OCI-LY1 (cell line): Measurements from ENCODE around the gene ACOD1.

Source experiments
- H2AFZ ChIP-seq: fragments of 200-600 bp; sonication (generic), shearing (Covaris generic); 2 replicates; pipeline ENCODE4 v1.6.0; 2014; ENCODE audit warnings: antibody characterized with exemption, mild to moderate bottlenecking, low read length
- H3F3A ChIP-seq: fragments of 200-600 bp; sonication (generic), shearing (Covaris generic); 2 replicates; pipeline ENCODE4 v1.6.0; 2014; ENCODE audit warnings: mild to moderate bottlenecking, antibody characterized with exemption, low read length, moderate library complexity; ENCODE audit not compliant: insufficient read depth
- H3K27ac ChIP-seq: fragments of 200-600 bp; sonication (generic); 2 replicates; pipeline ENCODE4 v1.5.1; 2014; ENCODE audit warnings: low read length, mixed run types, mild to moderate bottlenecking, low read depth; ENCODE audit not compliant: poor library complexity, severe bottlenecking
- H3K27me3 ChIP-seq: fragments of 200-600 bp; sonication (generic); 2 replicates; pipeline ENCODE4 v1.6.0; 2014; ENCODE audit warnings: antibody characterized with exemption, mild to moderate bottlenecking, low read length, moderate library complexity; ENCODE audit not compliant: insufficient read depth
- H3K36me3 ChIP-seq: fragments of 200-600 bp; sonication (generic); 2 replicates; pipeline ENCODE4 v1.6.1; 2014; ENCODE audit warnings: mild to moderate bottlenecking, antibody characterized with exemption, low read length, moderate library complexity, mixed read lengths; ENCODE audit not compliant: insufficient read depth
- H3K4me1 ChIP-seq: fragments of 200-600 bp; sonication (generic); 2 replicates; pipeline ENCODE4 v1.5.1; 2014; ENCODE audit warnings: mild to moderate bottlenecking, low read length, moderate library complexity; ENCODE audit not compliant: insufficient read depth, severe bottlenecking
- H3K4me2 ChIP-seq: fragments of 200-600 bp; sonication (generic), shearing (Covaris generic); 2 replicates; pipeline ENCODE4 v1.6.1; 2014; ENCODE audit warnings: low read length
- H3K4me3 ChIP-seq: fragments of 200-600 bp; sonication (generic); 2 replicates; pipeline ENCODE4 v1.5.1; 2014; ENCODE audit warnings: low read length, low read depth, mild to moderate bottlenecking, mixed read lengths; ENCODE audit not compliant: poor library complexity, severe bottlenecking
- H3K79me2 ChIP-seq: fragments of 200-600 bp; shearing (Covaris generic); 2 replicates; pipeline ENCODE4 v1.6.1; 2016; ENCODE audit warnings: mixed run types, low read length, mixed read lengths; ENCODE audit not compliant: insufficient read depth
- H3K9ac ChIP-seq: fragments of 200-600 bp; sonication (generic), shearing (Covaris generic); 2 replicates; pipeline ENCODE4 v1.6.1; 2014; ENCODE audit warnings: mild to moderate bottlenecking, low read length, mixed read lengths
- H3K9me2 ChIP-seq: fragments of 200-600 bp; sonication (generic), shearing (Covaris generic); 2 replicates; pipeline ENCODE4 v1.6.1; 2014; ENCODE audit warnings: low read depth, mild to moderate bottlenecking, low read length, mixed read lengths
- H3K9me3 ChIP-seq: fragments of 200-600 bp; shearing (Covaris generic); 2 replicates; pipeline ENCODE4 v1.6.1; 2014; ENCODE audit warnings: low read length, mixed read lengths
- H4K20me1 ChIP-seq: fragments of 200-600 bp; sonication (generic), shearing (Covaris generic); 2 replicates; pipeline ENCODE4 v1.6.0; 2016; ENCODE audit warnings: mild to moderate bottlenecking, low read length; ENCODE audit not compliant: insufficient read depth
- EZH2 ChIP-seq: fragments of 200-600 bp; sonication (generic), shearing (Covaris generic); IDR thresholded peaks from 2 replicates; pipeline ENCODE4 v1.8.0; 2017; ENCODE audit warnings: borderline replicate concordance, mixed run types, mild to moderate bottlenecking, antibody characterized with exemption, low read length, moderate library complexity, mixed read lengths
- TF ChIP-seq, protein P1 (sequence below): fragments of 200-600 bp; sonication (generic), shearing (Covaris generic); IDR thresholded peaks from 2 replicates; pipeline ENCODE4 v1.5.1; 2017; ENCODE audit warnings: mild to moderate bottlenecking, antibody characterized with exemption, low read length, moderate library complexity, mixed read lengths

The ACOD1 gene

DNA sequence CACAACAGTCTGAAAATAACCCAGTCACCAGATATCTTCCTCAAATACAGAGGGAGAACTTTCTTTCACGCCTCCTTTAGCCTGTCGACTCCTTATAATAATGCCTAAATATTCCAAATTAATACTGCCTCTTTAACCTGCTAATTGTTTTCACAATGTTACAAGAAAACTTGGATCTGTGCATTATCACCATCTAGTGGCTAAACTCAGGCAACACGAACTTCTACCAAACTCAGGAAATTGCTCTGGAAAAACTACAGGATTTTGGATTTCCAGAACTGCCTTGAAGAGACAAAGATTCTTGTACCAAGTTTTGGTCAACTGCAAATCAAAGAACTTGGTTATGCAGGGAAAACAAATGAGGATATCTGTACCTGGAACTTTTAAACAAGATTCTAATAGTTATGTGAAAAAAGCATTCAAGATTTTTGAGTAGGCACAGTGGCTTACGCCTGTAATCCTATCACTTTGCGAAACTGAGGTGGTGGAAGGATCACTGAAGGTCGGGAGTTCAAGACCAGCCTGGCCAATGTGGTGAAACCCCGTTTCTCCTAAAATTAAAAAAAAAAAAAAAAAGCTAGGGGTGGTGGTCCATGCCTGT, 54.4 kb downstream of the ACOD1 start:
- Histone ChIP-seq H3K4me2 (no peak overlapping the region), H3K36me3 (peaks cover 79% of the 10 kb centered on the region), H3K9me2 (no peaks in the 10 kb centered on the region), H3F3A (no peaks in the 10 kb centered on the region), H2AFZ (no peak overlapping the region), H3K27me3 (no peaks in the 10 kb centered on the region), H3K27ac (no peak overlapping the region), H4K20me1 (0 out of 2 replicates have a peak, but pooled peaks cover 3% of the 10 kb centered on the region), H3K4me3 (no peak overlapping the region), H3K9ac (no peak overlapping the region), H3K4me1 (no peaks in the 10 kb centered on the region), H3K79me2 (peaks cover 15% of the 10 kb centered on the region; the same call in 1 of the 2 replicates), H3K9me3 (no peaks in the 10 kb centered on the region)
- TF ChIP-seq, protein P1, sequence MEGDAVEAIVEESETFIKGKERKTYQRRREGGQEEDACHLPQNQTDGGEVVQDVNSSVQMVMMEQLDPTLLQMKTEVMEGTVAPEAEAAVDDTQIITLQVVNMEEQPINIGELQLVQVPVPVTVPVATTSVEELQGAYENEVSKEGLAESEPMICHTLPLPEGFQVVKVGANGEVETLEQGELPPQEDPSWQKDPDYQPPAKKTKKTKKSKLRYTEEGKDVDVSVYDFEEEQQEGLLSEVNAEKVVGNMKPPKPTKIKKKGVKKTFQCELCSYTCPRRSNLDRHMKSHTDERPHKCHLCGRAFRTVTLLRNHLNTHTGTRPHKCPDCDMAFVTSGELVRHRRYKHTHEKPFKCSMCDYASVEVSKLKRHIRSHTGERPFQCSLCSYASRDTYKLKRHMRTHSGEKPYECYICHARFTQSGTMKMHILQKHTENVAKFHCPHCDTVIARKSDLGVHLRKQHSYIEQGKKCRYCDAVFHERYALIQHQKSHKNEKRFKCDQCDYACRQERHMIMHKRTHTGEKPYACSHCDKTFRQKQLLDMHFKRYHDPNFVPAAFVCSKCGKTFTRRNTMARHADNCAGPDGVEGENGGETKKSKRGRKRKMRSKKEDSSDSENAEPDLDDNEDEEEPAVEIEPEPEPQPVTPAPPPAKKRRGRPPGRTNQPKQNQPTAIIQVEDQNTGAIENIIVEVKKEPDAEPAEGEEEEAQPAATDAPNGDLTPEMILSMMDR, result peak; percentile 76
- no peak for TF ChIP-seq EZH2
